Measurements from ENCODE around the gene IPMK.

Gene IPMK

DNA sequence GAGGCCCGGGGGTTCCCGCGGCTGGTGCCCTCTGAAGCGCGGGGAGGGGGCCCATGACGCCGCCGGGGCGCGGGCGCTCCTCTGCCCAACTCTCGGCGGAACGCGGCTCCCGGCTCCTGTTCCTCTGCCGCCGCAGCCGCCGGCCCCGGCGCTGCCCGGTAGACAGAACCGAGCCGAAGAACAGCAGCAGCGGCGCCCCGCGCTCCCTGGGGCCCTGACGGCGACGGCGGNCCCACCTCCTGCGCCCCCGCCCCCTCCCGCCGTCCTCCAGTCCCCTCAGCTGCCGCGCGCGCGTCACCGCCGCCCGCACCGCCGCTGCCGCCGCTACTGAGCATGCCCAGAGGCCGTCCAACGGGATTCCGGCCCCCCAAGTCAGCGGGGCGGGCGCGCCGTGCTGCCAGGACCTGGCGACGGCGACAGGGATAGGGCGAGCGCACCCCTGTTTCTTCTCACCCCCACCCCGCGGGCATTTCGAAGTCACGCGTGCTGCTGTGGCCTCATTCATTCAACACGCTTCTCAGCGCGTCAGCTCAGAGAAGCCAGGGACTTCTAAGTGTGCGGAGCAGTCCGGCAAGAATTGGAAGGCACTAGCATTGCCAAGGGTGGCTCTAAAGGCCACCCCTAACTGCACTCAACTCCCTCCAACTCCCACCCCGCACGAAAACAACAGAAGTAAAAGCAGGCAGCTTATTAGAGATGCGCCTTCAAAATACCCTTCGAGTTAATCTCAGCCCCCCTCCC is at the start of gene IPMK:
Gene IPMK, minus strand, starts transcription at position 182 of the 741 bp plus-strand sequence. CDS start 283 bp downstream, outside the sequence.
- ATAC-seq, result peak; percentile 60 to 61

DNA sequence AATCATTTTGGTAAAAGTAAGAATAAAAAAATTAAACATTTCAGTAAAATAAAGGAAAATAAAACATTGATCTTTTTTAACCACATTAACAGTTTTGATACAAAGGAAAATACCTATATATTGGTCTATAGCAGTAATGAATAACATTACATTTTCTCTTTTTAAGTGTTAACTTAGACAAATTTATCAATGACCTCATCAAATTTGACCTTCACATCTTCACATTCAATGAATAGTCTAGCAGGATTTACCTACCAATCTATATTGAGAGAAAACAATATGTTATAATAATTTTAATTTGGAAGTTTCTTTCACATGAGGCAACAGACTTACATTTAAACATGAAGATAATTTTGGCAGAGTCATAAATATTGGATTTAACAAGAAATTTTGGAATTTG is 49.2 kb upstream of the IPMK start:
- ATAC-seq, result no peak

DNA sequence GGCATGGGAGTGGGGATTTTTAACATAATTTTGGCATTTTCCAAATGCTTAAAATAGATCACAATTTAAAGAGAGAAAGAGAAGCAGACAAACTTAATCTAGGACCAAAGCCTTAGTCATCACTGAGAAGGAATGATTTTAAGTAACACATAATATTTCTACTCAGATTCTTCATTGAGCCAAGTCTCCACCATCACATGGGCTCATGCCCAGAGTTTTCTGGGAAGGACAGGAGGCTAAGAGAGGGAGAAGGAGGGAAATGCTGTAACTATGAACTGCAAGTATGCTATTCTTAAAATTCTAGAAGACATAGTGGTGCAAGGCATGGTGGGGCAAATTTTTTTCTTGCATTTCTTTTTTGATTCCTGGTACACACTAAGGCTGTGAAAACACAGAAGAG is 43.3 kb upstream of the IPMK start:
- ATAC-seq, result no peak

DNA sequence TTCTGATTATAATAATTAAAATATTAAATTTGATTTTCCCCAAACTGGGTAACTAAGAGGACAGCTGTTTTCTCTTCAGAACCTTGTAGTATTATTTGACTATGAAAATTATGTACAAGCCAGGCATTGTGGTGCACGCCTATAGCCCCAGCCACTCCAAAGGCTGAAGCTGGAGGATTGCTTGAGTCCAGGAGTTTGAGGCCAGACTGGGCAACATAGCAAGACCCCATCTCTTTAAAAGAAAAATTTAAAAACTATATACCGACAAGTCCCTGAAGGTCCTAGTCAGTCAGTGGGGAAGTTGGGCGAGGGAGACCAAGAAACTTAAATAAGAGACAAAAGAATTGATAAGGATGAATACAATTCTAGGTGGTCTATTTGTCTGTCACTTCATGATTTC is 40.0 kb upstream of the IPMK start:
- ATAC-seq, result no peak

DNA sequence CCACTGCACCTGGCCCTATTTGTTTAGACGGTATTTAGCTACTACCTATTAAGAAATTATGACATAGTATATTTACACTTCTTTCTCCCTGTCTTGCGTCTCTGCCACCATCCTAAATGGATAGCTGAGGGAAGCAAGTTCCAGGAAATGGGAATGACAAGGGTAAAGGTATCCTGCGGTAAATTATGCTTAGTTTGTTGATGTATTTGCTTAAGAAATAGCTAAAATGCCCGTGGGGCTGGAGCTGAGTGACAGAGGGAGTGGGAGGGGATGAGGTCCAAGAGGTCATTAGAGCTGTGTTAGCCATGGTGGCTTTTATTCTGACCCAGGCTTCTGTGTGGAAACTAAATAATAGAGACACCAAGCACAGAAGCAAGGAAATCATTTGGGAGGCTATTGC is 38.1 kb upstream of the IPMK start:
- ATAC-seq, result no peak

DNA sequence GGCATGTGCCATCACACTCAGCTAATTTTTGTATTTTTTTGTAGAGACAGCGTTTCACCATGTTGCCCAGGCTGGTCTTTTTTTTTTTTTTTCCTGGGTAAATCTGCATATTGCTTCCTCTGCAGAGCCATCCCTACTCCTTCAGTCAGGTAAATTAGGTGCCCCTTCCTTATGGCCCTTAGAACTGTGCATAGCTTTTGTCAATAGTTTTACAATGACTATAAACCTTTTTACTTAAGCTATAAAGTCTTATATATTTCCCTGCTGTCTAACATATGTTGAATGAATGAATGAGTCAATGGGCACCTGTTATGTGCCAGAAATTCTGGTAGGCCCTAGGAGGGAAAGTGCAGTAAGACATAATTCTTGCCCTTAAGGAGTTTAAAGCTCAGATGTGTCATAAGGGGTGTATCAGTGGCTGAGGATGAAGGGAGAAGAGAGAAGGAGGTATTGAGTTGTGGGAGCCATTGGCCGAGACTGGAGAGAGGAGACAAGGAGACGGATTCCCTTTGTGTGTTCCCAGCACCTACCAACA is 36.5 kb upstream of the IPMK start:
- no peak for ATAC-seq

DNA sequence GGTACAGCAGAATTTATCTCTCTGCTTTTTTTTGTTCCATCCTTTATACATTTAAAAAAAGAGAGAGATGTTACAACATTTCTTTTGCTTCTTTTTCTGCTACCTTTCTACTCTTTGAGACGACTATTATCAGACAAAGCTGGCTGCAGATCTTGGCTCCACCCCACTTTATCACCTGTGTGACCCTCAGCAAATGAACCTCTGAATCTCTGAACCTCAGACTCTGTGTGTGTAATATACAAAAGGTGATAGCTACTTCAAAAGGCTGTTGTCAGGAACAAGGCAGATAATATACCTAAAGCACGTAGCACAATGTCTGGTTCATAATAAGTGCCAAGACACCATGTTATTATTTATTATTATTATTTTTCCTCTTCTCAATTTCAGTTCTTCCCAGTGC is 34.6 kb upstream of the IPMK start:
- ATAC-seq, result no peak

DNA sequence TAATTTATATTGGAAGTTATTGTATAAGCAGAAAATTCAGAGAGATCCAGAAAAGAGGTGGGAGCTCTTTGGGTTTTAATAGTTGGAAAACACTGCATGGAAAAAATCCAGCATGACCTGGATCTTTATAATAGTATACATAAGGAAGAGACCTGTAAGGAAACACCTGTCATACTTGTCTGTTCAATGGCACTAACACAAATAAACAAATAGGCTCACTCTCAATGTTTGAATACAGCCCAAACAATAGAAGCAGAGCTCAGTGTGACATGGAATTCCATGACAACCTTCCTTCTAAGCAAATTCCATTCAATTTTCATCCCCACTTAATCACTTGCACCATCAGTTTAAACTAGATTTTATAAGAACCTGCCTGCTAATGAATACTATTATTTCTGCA is 33.0 kb upstream of the IPMK start:
- no peak for ATAC-seq

DNA sequence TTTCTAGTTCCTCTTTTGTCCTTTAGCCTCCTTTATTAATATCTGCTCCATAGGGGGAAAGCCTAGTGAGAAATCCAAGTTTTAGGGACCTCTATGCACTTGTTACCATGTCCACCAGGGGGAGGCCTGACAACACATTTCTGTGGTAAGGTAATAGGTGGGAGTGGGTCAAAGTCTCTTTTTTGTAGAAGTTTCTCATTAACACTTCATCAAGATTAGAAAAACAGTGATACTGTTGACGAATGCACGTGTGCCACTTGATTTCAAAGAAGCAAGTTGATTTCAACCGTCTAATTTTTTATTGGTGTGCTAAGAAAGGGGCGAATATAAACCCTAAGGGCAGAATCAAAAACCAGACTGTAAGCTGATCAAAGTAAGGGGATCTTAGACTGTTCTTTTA is 31.9 kb upstream of the IPMK start:
- ATAC-seq, result peak; percentile 65 to 69

DNA sequence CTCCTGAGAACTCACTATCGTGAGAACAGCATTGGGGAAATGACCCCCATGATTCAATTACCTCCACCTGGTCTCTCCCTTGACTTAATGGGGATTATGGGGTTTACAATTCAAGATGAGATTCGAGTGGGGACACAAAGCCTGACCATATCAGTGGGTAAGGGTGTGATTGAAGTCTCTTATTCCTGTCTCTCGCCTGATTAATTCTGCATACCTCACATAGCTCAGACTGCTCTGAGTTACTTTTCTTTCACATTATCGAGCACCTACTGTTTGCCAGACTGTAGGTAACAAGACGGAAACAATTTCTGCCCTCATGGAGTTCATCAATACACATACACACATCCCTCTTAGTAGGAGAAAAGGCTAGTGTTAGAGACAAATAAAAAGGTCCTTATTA is 26.3 kb upstream of the IPMK start:
- ATAC-seq, result no peak

DNA sequence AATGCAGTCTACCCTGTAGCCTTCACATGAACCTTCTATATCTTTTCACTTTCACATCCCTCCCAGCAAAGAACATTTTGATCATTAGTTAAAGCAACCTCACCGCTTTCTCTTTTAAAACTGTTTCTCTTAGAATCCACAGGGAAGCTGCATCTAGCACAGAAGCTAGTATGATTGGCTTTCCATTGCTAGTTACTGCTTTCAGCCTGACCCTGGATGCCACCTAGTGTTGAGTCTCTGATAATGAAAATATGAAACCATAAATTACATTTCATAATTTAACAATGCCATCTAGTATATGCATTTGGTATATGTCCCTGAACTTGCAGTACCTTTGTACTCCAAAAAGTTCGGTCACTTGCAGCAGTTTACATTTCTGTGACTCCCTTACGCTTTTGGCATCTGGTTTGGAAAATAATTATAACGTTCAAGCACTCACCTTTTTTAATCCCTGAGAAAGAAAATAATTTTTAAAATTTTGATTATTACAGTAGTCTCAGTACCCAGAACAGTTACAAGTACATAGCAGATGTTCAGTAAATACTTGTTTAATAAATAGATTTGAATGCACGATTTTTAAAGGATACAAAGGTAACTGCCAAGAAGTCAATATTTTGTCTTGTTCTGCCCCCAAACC is 24.0 kb upstream of the IPMK start:
- peak; percentile 48 to 53 for ATAC-seq

DNA sequence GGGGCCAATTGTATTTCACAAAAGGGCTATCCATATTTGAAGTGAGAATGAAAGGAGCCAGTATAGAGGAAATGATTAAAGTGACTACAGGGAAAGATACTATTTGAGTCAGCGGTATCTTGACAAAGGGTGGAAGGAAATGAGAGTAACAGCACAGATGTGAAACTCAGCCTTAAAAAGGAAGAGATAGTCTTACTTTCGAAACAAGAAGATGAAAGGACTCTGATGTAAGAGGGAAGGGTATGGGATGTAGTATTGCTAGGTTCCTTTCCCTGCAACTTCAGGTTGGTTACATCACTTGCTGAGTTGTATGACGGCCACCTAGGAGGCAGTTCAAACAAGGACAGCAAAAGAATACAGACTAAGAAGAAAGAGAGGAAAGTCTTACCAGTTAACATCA is 14.9 kb upstream of the IPMK start:
- ATAC-seq, result peak; percentile 91 to 92

DNA sequence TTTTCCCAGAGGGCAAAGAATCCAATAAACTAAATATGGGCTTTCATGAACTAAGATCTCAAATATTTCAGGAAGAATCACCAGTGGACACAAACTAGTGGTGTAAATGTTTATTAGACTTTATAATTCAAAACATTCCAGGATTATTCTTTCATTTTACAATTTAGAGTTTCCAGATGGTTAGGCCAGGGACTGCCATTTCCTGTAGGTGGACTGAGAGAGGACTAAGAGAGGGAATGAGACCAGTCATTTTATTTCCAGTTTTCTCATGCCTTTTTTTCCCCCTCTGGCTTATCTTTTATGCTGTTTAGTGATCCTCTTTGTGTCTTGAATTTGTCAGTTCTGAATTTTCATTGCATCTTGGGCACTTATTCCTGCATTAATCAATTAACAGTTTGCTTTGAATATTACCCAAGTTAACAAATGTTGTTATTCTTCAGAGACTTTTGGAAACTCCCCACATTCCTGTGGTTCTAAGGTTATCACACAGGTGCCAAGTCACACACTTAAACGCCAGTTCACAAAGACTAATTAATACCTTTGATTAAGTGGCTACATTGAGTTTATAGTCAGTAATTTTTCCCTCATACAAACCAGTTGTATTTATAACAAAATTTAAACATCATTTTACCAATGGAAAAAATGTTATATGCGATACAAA is 13.5 kb upstream of the IPMK start:
- ATAC-seq, result no peak

DNA sequence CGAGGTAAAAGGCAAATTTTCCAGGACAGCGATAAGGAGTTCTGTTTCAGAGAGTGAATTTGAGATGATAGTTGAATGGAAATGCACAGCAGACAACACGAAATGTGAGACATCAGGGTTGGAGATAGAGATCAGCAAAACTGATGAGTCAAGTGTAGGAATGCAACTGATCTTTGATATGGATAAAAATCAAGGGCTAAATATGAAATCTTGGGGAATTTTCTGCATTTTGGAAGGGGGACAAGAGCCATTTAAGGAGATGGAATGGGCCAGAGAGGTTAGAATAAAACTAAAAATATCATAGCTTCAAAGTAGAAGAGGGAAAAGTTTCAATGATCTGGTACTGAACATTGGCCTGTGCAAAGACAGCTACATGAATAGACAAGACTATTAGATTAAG is 12.8 kb upstream of the IPMK start:
- ATAC-seq, result no peak

DNA sequence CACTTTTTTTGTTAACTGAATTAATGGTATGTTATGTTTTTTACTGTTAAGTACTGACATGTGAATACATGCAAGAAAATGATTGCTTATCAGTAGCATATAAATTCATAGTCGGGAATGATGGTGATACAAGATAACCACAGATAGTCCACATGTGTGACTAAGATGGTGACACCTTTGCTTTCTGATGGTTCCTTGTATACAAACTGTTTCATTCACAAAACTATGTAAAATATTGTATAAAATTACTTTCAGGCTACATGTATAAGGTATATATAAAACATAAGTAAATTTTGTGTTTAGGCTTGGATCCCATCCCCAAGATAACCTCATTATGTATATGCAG is 11.2 kb upstream of the IPMK start:
- no peak for ATAC-seq

DNA sequence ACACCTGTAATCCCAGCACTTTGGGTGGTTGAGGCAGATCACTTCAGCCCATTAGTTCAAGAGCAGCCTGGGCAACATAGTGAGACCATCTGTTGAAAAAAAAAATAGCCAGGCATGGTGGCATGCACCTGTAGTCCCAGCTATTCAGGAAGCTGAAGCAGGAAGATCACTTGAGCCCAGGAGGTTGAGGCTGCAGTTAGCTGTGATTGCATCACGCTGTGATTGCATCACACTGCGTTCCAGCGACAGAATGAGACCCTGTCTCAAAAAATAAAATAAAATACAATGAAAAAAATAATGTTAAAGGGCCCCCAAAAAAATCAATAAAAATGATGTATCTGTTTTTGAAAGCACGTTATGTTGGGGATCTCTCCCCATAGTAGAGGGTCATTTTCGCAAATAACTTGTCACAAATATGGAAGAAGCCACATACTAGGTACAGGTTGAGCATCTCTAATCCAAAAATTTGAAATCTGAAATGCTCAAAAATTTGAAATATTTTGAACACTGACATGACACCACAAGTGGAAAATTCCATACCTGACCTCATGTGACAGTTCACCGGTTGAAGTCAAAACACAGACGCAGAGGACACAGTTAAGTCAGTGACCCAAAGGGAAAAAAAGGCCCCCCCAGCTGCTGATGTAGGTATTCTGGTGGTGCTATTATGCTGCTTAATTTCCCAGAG is 10.7 kb upstream of the IPMK start:
- no peak for ATAC-seq

DNA sequence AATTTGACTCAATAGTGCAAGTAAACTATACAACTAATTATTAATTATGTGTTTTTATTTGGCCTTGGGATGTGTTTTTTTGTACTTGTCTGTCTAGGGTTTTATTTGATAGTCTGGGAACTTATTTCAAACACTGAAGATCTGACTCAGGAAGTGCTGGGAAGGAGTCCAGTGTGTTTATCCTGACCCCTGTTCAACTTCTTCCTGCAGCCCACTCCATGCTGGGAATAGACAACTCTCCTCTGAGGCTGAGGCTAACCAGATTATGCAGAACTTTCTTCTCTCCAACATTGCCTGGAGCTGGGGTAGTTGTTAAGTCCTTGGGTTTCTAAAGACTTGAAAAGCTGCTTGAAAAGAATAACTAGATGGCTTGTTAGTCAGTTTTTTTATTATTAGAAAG is 8.2 kb upstream of the IPMK start:
- ATAC-seq, result no peak

DNA sequence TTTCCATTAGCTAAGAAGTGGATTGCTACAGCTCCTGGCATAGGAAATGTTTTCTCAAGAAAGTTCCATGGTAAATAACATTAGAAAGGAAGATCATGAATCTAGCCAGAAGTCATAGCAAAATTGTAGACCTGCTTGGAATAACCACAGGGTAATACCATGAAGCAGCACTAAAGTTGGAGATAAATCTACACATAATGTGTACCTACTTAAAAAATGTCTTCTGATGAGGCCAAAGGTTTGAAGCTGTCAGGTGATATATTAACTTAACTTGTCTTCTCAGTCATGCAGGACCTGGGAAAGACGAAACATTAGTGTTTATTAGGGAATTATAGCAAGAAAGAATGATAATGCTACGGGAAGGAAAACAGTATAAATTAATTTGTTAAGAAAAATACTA is 7.6 kb upstream of the IPMK start:
- ATAC-seq, result no peak

DNA sequence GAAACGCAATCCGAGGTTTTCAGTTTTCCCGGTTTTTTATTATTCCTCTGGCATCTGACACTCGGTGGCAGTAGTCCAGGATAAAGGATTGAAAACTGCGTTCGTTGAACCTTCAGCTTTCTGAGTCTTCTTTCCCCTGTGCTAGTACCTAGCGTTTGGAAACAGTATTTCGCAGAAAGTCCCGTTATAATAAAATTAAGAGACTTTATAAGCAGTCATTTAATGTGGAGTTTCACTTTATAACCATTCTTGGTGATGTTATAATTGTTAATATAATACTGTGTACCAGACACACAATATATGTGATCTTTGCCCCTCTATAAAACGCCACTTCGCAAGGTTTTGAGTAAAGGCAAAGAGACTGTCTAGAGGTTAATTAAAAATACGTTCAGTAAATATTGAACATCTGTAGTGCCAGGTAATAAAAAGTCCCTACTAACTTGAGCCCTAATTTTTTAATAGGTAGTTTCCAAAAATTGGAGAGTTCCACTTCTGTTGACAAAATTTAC is 2.1 kb upstream of the IPMK start:
- ATAC-seq, result no peak

DNA sequence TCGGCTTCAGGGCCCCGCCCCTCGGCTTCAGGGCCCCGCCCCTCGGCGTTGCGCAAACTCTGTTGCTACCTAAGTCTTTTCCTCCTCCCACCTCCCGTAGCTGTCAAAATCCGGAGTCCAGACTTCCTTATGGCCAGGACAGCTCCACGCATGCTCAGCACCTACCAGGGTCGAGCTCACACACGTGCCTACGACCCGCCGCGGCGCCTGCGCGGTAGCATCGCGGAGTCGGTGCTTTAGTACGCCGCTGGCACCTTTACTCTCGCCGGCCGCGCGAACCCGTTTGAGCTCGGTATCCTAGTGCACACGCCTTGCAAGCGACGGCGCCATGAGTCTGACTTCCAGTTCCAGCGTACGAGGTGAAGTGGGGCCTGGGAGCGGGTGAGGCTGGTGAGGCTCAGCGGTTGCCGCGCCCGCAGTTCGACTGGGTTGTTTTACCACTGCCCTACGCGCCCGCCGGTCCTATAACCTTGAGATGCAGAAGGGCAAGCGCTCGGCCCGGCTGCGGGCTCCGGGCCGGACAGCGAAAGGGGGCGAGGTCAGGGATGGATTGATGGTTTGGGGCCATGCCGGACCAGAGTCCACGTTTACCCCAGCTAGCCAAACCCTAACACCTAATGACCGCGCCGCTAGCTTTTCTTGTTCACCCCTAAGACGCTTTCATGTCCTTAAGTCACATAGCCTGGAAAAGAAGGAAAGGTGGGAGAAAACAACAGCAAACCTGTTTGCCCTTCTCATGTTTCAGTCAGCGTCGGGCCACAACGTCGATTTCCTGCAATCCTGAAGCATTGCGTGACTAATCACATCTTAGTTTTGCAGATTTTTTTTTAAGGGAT is 1.5 kb upstream of the IPMK start, which contains the start of gene CISD1:
Gene CISD1, plus strand, starts transcription at position 217 of the 836 bp plus-strand sequence. Its CDS starts 112 bp downstream, at position 329.
- peak; percentile 74 for ATAC-seq

DNA sequence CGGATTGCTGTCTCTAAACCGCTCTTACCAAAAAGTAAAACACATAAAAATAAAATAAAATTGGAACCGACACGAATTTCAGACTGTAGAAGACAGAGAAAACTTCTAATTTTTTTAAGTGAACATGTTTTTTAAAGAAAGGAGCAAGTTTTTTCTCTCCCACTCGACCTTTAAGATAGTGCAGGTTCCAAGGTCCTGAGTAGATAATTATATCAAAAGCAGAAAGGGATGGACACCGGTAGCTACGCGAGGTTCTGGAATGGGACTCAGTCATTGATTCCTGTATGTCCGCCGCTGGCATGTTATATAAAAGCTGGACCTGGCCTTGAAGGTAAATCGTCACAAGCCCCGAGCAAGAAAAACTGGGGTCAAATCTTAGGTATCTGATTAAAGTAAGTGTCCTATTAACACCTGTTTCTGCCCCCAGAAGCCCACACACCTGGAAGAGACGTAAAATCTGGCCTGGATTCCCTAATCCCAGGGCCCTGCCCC is 806 bp upstream of the IPMK start:
- ATAC-seq, result no peak

Measured in activated CD4-positive, CD25-positive, alpha-beta regulatory T cell treated with anti-CD3 and anti-CD28 coated beads, Interleukin-2, amount 50 U/mL, for 24 hours (primary cell).